Erythroblast (primary cell): Measurements from ENCODE around the gene BBLN.

Source experiments
- GATA1 ChIP-seq: IDR thresholded peaks from 2 replicates; pipeline ENCODE4 v1.6.1; 2011; ENCODE audit warnings: low read depth, mild to moderate bottlenecking, control low read depth, low read length, moderate library complexity
- POLR2A ChIP-seq: IDR thresholded peaks from 2 replicates; pipeline ENCODE4 v1.6.1; 2011; ENCODE audit warnings: mild to moderate bottlenecking, low read length

- TF ChIP-seq POLR2A (no peak), GATA1 (no peak)
Observed at GRCh38 chr9:128201441-128202369, 41.6 kb downstream of the BBLN start.
